Fibroblast of lung (primary cell): ENCODE data around the gene TNS3. TPM values are rescaled to one million over a fixed set of nuclear protein-coding genes. Genes with fewer than 3 reads are reported as not detected.

Experiments
- DNase-seq, 2 donors: peaks; one replicate each; pipeline versions ENCODE4 v3.0.0 to v3.0.0-alpha.2; 2010; ENCODE audit warnings: low read depth in 2 of 2
- H2AFZ ChIP-seq: 2 replicates; pipeline ENCODE4 v1.5.1; 2012; ENCODE audit warnings: low read length, control low read depth, inconsistent platforms
- H3K27ac ChIP-seq: 2 replicates; pipeline ENCODE4 v1.5.1; 2011; ENCODE audit warnings: low read length, control low read depth; ENCODE audit not compliant: insufficient read depth
- H3K27me3 ChIP-seq: 2 replicates; pipeline ENCODE4 v1.5.1; 2011; ENCODE audit warnings: mild to moderate bottlenecking, low read length; ENCODE audit not compliant: control insufficient read depth, insufficient read depth
- H3K36me3 ChIP-seq: 2 replicates; pipeline ENCODE4 v1.5.1; 2011; ENCODE audit warnings: low read length; ENCODE audit not compliant: control insufficient read depth, insufficient read depth
- H3K4me1 ChIP-seq: 2 replicates; pipeline ENCODE4 v1.5.1; 2011; ENCODE audit warnings: low read length; ENCODE audit not compliant: control insufficient read depth, insufficient read depth; ENCODE audit errors: extremely low read depth
- H3K4me2 ChIP-seq: 2 replicates; pipeline ENCODE4 v1.5.1; 2011; ENCODE audit warnings: low read length, control low read depth; ENCODE audit not compliant: insufficient read depth; ENCODE audit errors: extremely low read depth
- H3K4me3 ChIP-seq, 4 experiments: fragments of 200-600 bp in 1 of 4; sonication (generic) in 1 of 4; replicated peaks in 1 of 4; 2 replicates each; pipeline ENCODE4 v1.5.1; 2011 to 2016; ENCODE audit warnings: low read length in 4 of 4, low read depth in 3 of 4, mild to moderate bottlenecking in 3 of 4, control low read depth in 2 of 4, inconsistent platforms in 1 of 4, mixed read lengths in 1 of 4; ENCODE audit not compliant: insufficient read depth in 1 of 4; ENCODE audit errors: control extremely low read depth in 1 of 4
- H3K79me2 ChIP-seq: 2 replicates; pipeline ENCODE4 v1.5.1; 2012; ENCODE audit warnings: mild to moderate bottlenecking, low read length, inconsistent platforms; ENCODE audit not compliant: control insufficient read depth, insufficient read depth
- H3K9ac ChIP-seq: 2 replicates; pipeline ENCODE4 v1.5.1; 2011; ENCODE audit warnings: mild to moderate bottlenecking, low read length, control low read depth; ENCODE audit not compliant: insufficient read depth
- H3K9me3 ChIP-seq: 2 replicates; pipeline ENCODE4 v1.5.1; 2012; ENCODE audit warnings: low read depth, low read length; ENCODE audit not compliant: control insufficient read depth, insufficient read depth
- H4K20me1 ChIP-seq: 2 replicates; pipeline ENCODE4 v1.5.1; 2011; ENCODE audit warnings: low read length; ENCODE audit not compliant: control insufficient read depth, insufficient read depth; ENCODE audit errors: extremely low read depth
- EZH2 ChIP-seq: IDR thresholded peaks from 2 replicates; pipeline ENCODE4 v1.5.1; 2012; ENCODE audit warnings: low read length, control low read depth, mild to moderate bottlenecking; ENCODE audit errors: missing control alignments
- polyA plus RNA-seq, 2 donors: library from polyadenylated mRNA; depleted of rRNA in 1 of 2; stranded (reverse) in 1 of 2; unstranded in 1 of 2; fragments of >200 nt; gene quantifications; 2 replicates each; pipeline ENCODE4 v1.2.1, GENCODE V29; 2011 to 2012; ENCODE audit warnings: missing spikeins in 1 of 2
- total RNA-seq: library from RNA; depleted of rRNA; stranded (reverse); fragments of >200 nt; gene quantifications from 2 replicates; pipeline ENCODE4 v1.2.1, GENCODE V29; 2014
- TF ChIP-seq, protein P1 (sequence below), 2 donors: IDR thresholded peaks in 1 of 2; conservative IDR thresholded peaks in 1 of 2; 1 replicate in 1 of 2; 2 replicates in 1 of 2; pipeline ENCODE4 v1.5.1; 2011 to 2012; ENCODE audit warnings: low read length in 2 of 2, control low read depth in 1 of 2, inconsistent platforms in 1 of 2, low read depth in 1 of 2, mild to moderate bottlenecking in 1 of 2

Gene TNS3
- total and polyA plus RNA-seq, 2 donors (not counting 1 experiment from before 2014, with no cell fraction given) = 74.4 to 88.8 TPM

DNA sequence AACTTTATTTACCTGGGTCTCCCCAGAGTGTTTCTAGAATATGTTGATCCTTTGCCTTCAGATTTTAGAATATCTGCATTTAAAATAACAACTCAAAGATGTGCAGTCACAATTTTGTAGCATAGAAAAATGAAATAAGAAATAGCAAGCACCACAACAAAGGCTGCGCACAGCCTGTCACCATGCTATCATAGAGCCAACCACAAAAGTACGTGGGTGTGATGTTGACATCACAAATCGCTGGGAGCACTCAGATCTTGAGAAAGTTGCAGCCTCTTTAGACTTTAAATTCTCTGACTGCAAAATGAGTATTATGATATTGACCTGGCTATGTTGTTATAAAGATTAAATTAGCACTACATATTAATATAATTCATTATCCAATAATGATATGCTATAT lies 177.9 kb downstream of the TNS3 start:
- peak in 1 of 2 donors; percentile 82 for DNase-seq
- no peaks in the 10 kb centered on the region for H3K79me2 ChIP-seq
- H3K9me3 ChIP-seq = no peaks in the 10 kb centered on the region
- TF ChIP-seq EZH2 = no peak
- TF ChIP-seq, protein P1, sequence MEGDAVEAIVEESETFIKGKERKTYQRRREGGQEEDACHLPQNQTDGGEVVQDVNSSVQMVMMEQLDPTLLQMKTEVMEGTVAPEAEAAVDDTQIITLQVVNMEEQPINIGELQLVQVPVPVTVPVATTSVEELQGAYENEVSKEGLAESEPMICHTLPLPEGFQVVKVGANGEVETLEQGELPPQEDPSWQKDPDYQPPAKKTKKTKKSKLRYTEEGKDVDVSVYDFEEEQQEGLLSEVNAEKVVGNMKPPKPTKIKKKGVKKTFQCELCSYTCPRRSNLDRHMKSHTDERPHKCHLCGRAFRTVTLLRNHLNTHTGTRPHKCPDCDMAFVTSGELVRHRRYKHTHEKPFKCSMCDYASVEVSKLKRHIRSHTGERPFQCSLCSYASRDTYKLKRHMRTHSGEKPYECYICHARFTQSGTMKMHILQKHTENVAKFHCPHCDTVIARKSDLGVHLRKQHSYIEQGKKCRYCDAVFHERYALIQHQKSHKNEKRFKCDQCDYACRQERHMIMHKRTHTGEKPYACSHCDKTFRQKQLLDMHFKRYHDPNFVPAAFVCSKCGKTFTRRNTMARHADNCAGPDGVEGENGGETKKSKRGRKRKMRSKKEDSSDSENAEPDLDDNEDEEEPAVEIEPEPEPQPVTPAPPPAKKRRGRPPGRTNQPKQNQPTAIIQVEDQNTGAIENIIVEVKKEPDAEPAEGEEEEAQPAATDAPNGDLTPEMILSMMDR (conservative IDR thresholded peaks at IDR 0.05 in 1 of 2, IDR thresholded peaks at IDR 0.05 in 1 of 2; ENCODE audit: low read depth in 1 of 2, low read length in 2 of 2) = no peak
- no peak overlapping the region for H3K9ac ChIP-seq
- H3K4me2 ChIP-seq = no peak overlapping the region
- H3K27me3 ChIP-seq = no peaks in the 10 kb centered on the region
- no peak overlapping the region for H2AFZ ChIP-seq
- no peak overlapping the region for H3K4me3 ChIP-seq
- no peak overlapping the region for H3K27ac ChIP-seq
- H4K20me1 ChIP-seq = no peaks in the 10 kb centered on the region
- H3K36me3 ChIP-seq = peaks cover 7% of the 10 kb centered on the region
- no peaks in the 10 kb centered on the region for H3K4me1 ChIP-seq

DNA sequence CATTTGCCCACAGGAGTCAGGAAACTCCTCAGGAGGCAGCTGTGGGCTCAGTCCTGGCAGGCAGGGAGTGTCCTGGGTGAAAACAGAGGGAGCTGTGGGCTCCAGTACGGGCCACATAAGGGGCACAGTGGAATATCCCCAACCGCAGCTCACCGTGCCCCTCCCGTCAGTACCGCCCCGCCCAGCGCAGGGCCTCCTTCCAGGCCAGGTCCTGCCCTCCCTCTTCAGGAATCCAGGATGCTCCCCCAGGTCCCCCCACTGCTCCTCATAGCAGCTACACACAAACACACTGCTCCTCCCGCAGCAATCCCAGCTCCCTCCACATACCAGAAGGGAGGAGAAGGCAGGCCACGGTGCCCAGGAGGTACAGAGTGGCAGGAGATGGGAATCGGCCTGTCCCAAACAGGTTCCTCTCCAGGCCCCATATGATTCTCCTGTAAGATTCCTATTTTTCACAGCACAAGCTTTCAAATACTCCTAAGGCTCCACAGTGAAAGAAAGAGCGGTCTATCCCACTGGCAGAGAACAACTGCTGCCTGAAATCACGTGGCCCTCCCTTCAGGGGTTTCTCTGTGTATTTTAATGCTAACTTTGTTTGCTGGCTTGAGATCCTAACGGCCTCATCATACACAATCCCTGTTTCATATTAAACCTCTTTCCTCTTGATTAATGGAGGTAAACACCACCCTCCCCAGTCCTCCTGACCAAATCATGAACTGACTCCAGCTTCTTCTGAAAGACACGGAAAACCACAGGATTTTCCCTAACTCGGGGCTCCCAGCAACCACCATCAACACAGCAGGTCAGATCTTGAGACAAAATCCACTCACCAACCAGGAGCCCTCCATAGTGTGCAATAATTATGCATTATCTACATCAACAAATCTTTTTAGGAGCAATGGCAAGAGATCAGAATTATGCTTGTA lies 178.7 kb downstream of the TNS3 start:
- no peaks in the 10 kb centered on the region for H4K20me1 ChIP-seq
- H2AFZ ChIP-seq = no peak overlapping the region
- H3K36me3 ChIP-seq = peaks cover 5% of the 10 kb centered on the region
- H3K4me2 ChIP-seq = no peak overlapping the region
- no peak overlapping the region for H3K4me3 ChIP-seq
- no peaks in the 10 kb centered on the region for H3K79me2 ChIP-seq
- no peak overlapping the region for H3K9ac ChIP-seq
- DNase-seq = peak in 1 of 2 donors; percentile 83
- no peaks in the 10 kb centered on the region for H3K4me1 ChIP-seq
- H3K27me3 ChIP-seq = no peaks in the 10 kb centered on the region
- no peaks in the 10 kb centered on the region for H3K9me3 ChIP-seq
- H3K27ac ChIP-seq = no peak overlapping the region
- no peak for TF ChIP-seq EZH2
- TF ChIP-seq, protein P1 (conservative IDR thresholded peaks at IDR 0.05 in 1 of 2, IDR thresholded peaks at IDR 0.05 in 1 of 2; ENCODE audit: low read depth in 1 of 2, low read length in 2 of 2) = no peak

DNA sequence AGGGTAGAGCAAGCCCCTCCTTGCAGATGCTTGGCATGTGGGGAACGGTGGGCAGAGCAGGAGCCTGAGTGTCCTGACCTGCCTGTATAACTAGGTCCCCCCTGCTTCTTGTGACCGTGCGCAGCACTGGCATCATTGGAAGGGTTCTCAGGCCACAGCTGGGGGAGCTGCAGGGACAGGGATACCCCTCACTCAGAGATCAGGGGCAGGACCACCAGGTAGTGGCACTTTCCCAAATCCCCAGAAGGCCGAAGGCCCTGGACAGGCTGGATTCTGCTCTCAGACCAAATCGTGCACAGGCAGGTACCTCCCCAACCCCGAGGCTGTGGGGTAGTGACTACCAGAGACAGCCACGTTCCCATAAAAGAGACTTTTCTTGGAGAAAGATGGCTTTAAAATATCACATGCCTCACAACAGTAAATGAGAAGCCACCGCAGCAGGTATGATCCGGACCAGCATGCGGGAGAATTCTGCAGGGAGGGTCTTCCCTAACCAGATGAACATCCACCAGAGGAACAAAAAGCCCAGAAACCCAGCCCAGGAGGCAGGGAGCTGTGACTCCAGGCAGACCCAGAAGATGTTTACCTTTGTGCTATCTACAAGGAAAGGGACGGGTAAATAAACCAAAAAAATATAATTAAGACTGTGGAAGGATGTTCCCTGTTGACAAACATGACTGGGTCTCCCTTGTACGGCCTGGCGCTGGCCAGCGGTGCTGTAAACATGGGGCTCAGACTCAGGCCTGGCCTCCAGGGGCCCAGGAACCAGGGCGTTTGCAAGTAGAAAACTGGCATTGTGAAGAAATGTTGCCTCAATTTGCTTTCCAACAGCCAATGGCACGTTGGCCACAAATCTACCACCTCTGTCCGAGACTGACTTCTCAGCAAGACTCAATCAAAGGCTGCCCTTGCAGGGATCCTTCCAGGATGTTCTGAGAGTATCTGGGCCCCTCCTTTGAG lies 180.0 kb downstream of the TNS3 start:
- H3K4me3 ChIP-seq = no peak overlapping the region
- H3K27ac ChIP-seq = no peak overlapping the region
- H3K4me2 ChIP-seq = no peak overlapping the region
- no peaks in the 10 kb centered on the region for H3K79me2 ChIP-seq
- H3K9me3 ChIP-seq = no peaks in the 10 kb centered on the region
- H3K27me3 ChIP-seq = no peaks in the 10 kb centered on the region
- H2AFZ ChIP-seq = no peak overlapping the region
- no peak overlapping the region for H3K9ac ChIP-seq
- H4K20me1 ChIP-seq = no peaks in the 10 kb centered on the region
- H3K4me1 ChIP-seq = no peaks in the 10 kb centered on the region
- H3K36me3 ChIP-seq = peaks cover 2% of the 10 kb centered on the region
- TF ChIP-seq, protein P1 (conservative IDR thresholded peaks at IDR 0.05 in 1 of 2, IDR thresholded peaks at IDR 0.05 in 1 of 2; ENCODE audit: low read depth in 1 of 2, low read length in 2 of 2) = no peak
- TF ChIP-seq EZH2 = no peak
- no peak for DNase-seq
